ENCODE results near the gene P2RY14. TPM values are rescaled to one million over a fixed set of nuclear protein-coding genes. Genes with fewer than 3 reads are reported as not detected.

The P2RY14 gene
- polyA plus RNA-seq, result 4.8 TPM

DNA sequence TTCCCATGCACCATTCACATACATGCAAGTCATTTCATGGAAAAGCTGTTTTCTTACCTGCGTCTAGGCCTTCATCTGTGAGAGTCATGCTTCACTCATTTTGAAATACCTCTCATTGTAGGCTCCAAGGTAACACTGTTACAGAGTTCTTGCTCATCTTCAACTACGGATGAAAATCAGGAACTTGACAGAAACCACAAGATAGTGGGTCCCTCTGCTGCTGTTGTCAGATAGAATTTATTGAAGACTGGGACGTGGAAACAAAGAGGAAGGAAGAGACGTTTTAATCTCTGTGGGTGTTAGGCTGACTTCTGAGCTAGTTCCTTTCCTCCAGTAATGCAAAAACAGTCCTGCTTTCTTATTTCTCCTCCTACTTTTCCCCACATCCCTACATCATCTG, at the start of gene P2RY14:
TSS of gene P2RY14 (minus strand) at position 313 of the 400 bp plus-strand sequence. CDS start 64,226 bp downstream, outside the sequence.
- Mint-ChIP-seq H3K27ac (peak within 1 kb of the TSS; percentile 75 to 99 (median 97)), H3K36me3 (no peaks in the 10 kb centered on the region), H3K4me1 (peaks cover 44 to 58% (median 56%) of the 10 kb centered on the region in 3 donors), H3K27me3 (no peaks in the 10 kb centered on the region), H3K4me3 (peak within 1 kb of the TSS; percentile 37 to 82 (median 60)), H3K9me3 (no peaks in the 10 kb centered on the region)

DNA sequence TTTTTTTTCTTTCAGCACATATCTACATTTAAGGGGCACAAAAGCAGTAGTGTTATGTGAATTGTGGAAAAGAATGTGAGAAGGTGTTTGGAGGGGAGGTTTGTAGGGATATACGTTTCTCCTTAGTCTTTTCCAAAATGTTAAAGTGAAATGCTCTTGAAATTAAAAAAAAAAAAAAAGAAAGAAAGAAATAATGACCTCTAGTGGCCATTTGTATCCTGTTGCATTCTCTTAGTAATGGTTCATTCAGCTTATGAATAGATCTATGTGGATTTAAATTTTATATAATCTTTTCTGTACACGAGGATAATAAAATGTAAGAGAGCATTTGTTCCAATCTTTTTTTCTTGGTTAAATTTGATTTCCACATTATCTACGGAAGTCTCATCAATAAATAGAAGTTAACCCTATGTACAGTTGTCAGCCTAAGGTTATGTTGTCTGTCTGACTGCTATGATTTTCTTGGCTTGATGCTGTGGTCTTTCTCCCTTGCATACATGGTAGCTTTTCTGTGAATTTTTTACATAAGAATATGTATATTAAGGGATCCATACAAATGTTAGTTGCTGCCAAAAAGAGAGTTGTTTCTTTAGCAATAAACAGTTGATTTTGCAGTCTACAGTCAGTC, 49.3 kb upstream of the P2RY14 start:
- peaks cover 4 to 7% (median 6%) of the 10 kb centered on the region in 3 donors for H3K4me1 Mint-ChIP-seq
- peak overlapping the region in 1 of 3 donors; percentile 2 for H3K27ac Mint-ChIP-seq
- H3K27me3 Mint-ChIP-seq, result no peaks in the 10 kb centered on the region
- no peak overlapping the region for H3K4me3 Mint-ChIP-seq
- no peaks in the 10 kb centered on the region for H3K9me3 Mint-ChIP-seq
- no peaks in the 10 kb centered on the region for H3K36me3 Mint-ChIP-seq

DNA sequence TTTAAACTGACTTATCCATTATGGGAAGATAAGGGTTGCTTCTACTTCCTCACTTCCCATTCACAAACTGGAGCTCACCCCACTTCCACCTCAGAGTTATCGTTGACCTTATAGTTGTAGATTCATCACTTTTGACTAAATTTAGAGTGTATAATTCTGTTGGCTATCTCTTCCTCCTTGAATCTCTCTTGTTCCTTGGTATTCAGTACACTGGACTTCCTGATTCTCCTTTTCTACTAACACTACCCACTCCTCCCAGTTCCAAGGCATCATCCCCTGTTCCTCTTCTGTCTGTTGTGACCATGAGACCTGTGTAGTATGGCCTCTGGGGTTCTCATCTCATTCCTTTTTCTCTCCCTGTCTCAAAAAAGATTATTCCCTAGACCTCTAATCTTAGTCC, 44.2 kb upstream of the P2RY14 start:
- Mint-ChIP-seq H3K4me1 (no peaks in the 10 kb centered on the region), H3K27me3 (peaks cover 1% of the 10 kb centered on the region), H3K9me3 (no peaks in the 10 kb centered on the region), H3K27ac (no peak overlapping the region), H3K4me3 (no peak overlapping the region), H3K36me3 (no peaks in the 10 kb centered on the region)

DNA sequence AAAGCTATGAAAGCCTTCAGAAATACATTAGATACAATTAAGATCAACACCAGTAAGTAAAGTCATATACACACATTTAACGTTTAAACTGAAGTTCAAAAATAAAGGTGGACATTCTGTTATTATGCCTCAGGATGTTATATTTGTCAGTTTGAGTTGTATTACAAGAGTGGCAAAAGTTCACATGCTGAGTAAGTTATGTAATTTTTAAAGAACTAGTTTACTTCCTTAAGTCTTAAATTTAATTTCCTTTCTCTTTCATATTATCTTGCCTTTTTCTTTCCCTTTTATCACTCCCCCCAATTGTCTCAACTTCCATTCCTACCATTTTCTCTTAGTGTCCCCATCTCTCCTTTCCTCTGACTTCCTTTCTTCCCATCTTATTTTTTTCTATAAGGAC, 43.2 kb upstream of the P2RY14 start:
- Mint-ChIP-seq H3K36me3 (no peaks in the 10 kb centered on the region), H3K9me3 (no peaks in the 10 kb centered on the region), H3K4me3 (no peak overlapping the region), H3K27ac (no peak overlapping the region), H3K27me3 (peaks cover 1% of the 10 kb centered on the region), H3K4me1 (no peaks in the 10 kb centered on the region)

DNA sequence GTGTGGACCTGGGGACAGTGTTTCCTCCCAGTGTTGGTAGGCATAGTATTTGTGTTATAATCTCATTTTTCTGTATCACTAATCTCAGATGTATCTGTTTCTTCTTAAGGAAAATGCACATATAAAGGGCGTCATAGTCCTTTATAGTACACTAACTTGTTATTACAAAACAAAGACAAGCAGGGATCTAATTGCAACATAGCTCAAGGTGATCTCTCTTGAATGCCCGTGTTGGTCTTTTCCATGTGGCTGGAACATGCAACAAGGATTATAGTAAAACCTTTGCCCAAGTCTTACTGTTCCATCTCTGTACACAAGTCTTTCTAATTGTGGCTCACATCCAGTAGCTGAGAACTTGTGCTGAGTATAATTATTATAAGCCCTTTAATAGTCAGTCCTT, 41.8 kb upstream of the P2RY14 start:
- Mint-ChIP-seq H3K4me1 (no peaks in the 10 kb centered on the region), H3K4me3 (no peak overlapping the region), H3K36me3 (no peaks in the 10 kb centered on the region), H3K27me3 (peaks cover 4% of the 10 kb centered on the region), H3K27ac (no peak overlapping the region), H3K9me3 (no peaks in the 10 kb centered on the region)

DNA sequence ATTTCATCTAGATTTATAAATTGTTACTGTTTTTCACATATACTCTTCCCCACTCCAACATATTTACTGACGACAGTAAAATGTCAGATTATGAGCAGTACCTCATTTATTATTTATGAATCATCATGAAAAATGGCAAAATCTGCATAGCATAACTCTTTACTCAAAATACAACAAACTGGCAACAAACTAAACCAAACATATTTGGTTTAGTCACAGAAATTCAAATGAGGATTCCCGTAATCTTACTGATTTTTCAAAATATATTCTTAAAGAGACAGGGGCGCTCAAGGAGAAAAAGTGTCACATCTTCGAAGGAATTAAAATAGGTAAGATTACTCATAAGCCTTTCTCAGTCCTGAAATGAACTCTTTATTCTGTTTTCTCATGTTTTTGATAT, 41.3 kb upstream of the P2RY14 start:
- Mint-ChIP-seq H3K4me1 (no peaks in the 10 kb centered on the region), H3K27ac (no peak overlapping the region), H3K4me3 (no peak overlapping the region), H3K27me3 (peaks cover 4% of the 10 kb centered on the region), H3K36me3 (no peaks in the 10 kb centered on the region), H3K9me3 (peaks cover 0 to 2% (median 0%) of the 10 kb centered on the region in 3 donors)

DNA sequence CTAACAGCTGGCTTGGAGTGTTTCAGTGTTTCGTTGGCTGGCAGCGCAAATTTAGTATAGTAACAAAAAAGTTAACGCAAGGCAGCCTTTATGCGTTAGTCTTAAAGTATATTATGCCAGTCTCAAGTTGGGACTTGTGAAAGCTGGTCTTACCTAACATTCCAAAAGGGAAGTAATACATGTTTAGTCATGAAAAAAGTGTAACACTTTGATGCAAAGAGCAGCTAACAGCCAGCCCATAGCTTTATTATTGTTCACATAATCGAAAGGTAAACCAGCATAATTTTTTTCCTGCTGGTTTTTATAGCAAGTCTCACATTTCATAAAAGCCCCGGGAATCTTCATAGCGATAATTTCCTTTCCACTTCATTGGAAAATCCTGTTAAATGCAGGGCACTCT, 40.6 kb upstream of the P2RY14 start:
- H3K36me3 Mint-ChIP-seq, result no peaks in the 10 kb centered on the region
- H3K9me3 Mint-ChIP-seq, result peaks cover 0 to 2% (median 0%) of the 10 kb centered on the region in 3 donors
- H3K27me3 Mint-ChIP-seq, result peaks cover 4% of the 10 kb centered on the region
- no peak overlapping the region for H3K4me3 Mint-ChIP-seq
- H3K4me1 Mint-ChIP-seq, result no peaks in the 10 kb centered on the region
- no peak overlapping the region for H3K27ac Mint-ChIP-seq

DNA sequence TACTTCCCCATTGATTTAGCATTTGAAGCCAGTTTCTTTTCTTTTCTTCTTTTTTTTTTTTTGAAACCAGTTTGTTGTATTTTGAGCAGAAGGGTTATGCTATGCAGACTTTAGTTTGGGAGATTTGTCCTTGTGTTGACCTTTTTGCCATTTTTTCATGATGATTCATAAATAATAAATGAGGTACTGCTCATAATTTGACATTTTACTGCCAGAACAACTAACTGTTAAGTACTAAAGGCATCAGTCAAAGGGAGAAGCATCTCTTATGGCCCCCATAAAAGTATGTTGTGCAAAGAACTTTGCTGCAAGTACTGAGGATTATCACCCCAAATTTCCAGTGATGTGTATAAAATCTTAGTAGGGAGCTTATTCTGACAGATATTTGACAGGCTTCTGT, 40.0 kb upstream of the P2RY14 start:
- Mint-ChIP-seq H3K4me1 (no peaks in the 10 kb centered on the region), H3K27me3 (peaks cover 4% of the 10 kb centered on the region), H3K4me3 (no peak overlapping the region), H3K9me3 (peaks cover 0 to 2% (median 0%) of the 10 kb centered on the region in 3 donors), H3K27ac (no peak overlapping the region), H3K36me3 (no peaks in the 10 kb centered on the region)

DNA sequence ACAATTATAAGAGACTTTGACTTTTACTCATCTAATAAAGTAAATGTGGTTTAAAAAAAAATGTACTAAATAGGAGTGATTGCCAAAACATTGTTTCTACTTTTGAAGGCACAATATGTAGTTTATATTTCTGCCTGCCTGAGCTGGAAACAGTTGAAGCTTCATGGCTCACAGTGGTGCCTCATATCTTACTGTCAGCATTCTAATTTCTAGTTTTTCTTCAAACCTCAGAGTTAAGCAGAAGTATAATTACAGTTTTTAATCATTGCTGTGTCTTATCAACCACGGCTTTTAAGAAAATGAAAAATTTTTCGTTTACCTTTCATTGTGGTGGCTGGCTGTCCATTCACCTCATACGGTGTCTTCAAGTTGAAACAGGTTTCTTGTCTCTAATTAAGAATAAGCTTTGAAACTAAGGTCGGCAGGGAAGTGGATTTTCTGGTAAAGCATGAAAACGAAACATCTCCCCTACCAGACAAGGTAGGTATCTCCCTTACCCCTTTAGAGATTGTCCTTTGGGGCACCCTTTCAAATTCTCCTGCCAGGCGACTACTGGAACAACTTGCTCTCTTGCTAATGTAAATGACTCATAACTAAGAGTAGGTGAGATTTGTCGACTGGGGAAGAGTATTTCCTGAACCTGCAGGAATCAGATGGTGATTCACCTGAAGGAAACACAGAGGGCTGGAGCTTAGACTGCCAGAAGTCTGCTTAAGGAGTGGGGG, 38.1 kb upstream of the P2RY14 start, which contains the start of gene GPR87:
TSS of gene GPR87 (minus strand) at position 554 of the 725 bp plus-strand sequence. CDS start 16,720 bp downstream, outside the sequence.
- Mint-ChIP-seq H3K4me1 (no peaks in the 10 kb centered on the region), H3K27ac (no peak within 1 kb of the TSS), H3K9me3 (peaks cover 0 to 2% (median 0%) of the 10 kb centered on the region in 3 donors), H3K4me3 (peak within 1 kb of the TSS in 1 of 4 donors; percentile 29), H3K36me3 (no peaks in the 10 kb centered on the region), H3K27me3 (peaks cover 2% of the 10 kb centered on the region)

DNA sequence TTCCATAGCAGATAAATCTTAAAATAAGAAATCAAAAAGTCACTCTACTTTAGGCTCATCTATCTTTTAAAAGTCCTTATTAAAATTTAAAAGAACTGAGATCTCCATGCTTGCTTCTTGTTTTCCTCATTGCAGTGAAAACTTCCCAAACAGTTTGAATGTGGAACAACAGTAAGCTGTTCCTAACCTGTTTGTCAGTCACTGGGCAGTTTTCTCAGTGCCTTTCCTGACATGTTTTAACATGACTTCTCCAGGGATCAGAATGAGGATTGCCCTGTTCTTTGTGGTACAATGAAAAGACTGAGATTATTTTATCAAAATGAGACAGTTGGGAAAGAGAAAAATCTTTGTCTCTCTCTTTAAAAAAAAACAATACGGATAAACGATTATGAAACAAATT, 37.5 kb upstream of the P2RY14 start:
- H3K4me1 Mint-ChIP-seq, result no peaks in the 10 kb centered on the region
- H3K27ac Mint-ChIP-seq, result no peak overlapping the region
- peaks cover 0 to 2% (median 0%) of the 10 kb centered on the region in 3 donors for H3K9me3 Mint-ChIP-seq
- H3K4me3 Mint-ChIP-seq, result no peak overlapping the region
- peaks cover 2% of the 10 kb centered on the region for H3K27me3 Mint-ChIP-seq
- no peaks in the 10 kb centered on the region for H3K36me3 Mint-ChIP-seq

DNA sequence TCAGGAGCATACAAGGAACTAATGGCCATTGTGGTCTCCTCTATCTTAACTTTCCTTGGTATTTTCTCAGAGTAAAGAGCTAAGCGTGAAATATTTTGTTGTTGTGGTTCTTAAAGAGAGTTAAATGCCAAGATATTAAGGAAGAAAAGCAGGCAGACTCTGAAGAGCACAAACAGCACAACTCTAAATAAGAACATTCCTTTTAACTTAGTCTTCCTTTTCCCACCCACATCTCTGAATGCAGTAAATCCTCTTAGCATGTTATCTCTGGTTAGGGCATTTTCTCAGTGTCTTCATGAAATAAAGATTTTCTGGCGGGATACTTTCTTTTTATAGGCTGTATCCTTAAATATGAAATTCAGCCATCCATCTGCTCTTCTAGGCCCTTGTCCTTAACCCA, 36.8 kb upstream of the P2RY14 start:
- peaks cover 0 to 2% (median 0%) of the 10 kb centered on the region in 3 donors for H3K9me3 Mint-ChIP-seq
- peaks cover 2% of the 10 kb centered on the region for H3K27me3 Mint-ChIP-seq
- no peaks in the 10 kb centered on the region for H3K36me3 Mint-ChIP-seq
- no peak overlapping the region for H3K4me3 Mint-ChIP-seq
- no peak overlapping the region for H3K27ac Mint-ChIP-seq
- H3K4me1 Mint-ChIP-seq, result no peaks in the 10 kb centered on the region

DNA sequence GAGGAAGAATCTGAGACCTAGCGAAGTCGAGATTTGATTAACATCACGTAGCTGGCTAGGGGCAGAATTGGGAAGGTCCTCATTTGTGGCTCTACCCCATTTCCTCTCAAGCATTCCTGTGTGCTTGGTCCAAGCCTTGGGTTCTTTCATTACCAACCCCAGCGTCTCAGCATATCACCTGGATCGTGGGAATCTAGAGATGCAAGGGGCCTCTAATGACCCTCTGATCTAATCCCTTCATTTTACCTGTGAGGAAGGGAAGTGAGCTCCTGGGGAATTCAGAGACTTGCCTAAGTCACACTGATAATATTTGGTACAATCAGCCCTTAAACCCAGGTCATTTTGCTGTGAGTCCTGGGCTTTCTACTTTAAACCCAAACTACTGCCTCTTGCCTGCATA, 36.3 kb upstream of the P2RY14 start:
- Mint-ChIP-seq H3K4me3 (no peak overlapping the region), H3K9me3 (peaks cover 0 to 2% (median 0%) of the 10 kb centered on the region in 3 donors), H3K36me3 (no peaks in the 10 kb centered on the region)

DNA sequence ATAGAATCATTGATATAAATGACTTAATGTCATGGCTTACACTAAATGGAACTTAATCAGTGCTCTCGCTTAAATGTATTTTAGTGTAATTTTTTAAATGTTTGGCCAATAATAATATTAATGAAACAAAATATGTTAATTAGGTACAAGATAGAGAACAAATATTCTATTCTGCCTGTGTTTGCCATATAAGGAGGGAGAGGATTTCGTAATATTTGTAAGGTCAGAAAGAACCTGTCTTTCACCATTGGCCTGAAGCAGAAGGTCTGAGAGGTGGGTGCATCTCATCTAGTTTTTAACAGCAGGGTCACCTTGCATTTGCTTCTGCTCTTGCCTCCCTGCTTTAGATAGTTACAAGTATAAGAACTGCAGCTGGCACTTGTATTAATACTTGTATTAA, 35.8 kb upstream of the P2RY14 start:
- no peaks in the 10 kb centered on the region for H3K4me1 Mint-ChIP-seq
- H3K36me3 Mint-ChIP-seq, result no peaks in the 10 kb centered on the region
- H3K9me3 Mint-ChIP-seq, result peaks cover 0 to 2% (median 0%) of the 10 kb centered on the region in 3 donors
- H3K27me3 Mint-ChIP-seq, result peaks cover 2% of the 10 kb centered on the region
- H3K27ac Mint-ChIP-seq, result no peak overlapping the region
- no peak overlapping the region for H3K4me3 Mint-ChIP-seq

More for the DNA sequence above, 36.3 kb upstream of the P2RY14 start:
- no peaks in the 10 kb centered on the region for H3K4me1 Mint-ChIP-seq
- H3K27ac Mint-ChIP-seq, result no peak overlapping the region
- peaks cover 2% of the 10 kb centered on the region for H3K27me3 Mint-ChIP-seq

DNA sequence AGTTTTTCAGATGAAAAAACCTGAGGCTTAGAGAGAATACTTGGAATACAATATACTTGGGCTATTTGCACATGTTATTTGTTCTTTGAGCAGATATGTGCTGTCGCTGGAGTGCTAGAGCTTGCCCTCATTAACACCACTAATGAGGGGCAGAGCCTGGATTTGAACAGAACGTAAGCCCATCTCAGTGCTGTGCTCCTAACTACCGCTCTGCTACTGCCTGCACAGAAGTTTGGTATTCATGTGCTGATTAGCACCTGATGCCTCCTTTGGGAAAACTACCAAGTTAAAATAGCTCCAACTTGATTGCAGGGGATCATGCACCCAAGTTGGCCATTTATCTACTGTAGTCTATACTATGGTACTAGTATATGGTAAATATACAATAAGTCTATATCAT, 34.6 kb upstream of the P2RY14 start:
- Mint-ChIP-seq H3K27ac (no peak overlapping the region), H3K4me3 (no peak overlapping the region), H3K9me3 (peaks cover 0 to 2% (median 0%) of the 10 kb centered on the region in 3 donors), H3K4me1 (no peaks in the 10 kb centered on the region), H3K36me3 (no peaks in the 10 kb centered on the region), H3K27me3 (peaks cover 2% of the 10 kb centered on the region)

DNA sequence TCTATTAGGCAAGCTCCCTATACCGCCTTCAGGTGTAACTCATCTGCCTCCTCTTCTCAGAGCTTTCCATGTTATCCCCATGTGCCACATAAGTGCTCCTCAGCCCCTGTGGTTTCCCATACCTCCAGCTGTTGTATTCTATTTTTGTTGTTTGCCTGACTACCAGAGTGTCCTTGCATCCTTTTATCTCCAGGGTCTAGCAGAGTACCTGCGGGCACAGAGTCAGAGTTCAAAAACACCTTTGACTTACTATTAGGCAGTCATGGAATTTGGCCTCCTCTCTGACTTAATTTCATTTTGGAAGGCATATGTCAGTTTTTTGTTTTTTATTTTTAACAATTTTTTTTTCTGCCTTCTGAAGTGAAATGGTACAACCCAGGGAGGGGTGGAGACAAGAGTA, 31.2 kb upstream of the P2RY14 start:
- Mint-ChIP-seq H3K36me3 (no peaks in the 10 kb centered on the region), H3K4me3 (no peak overlapping the region), H3K9me3 (no peaks in the 10 kb centered on the region), H3K27ac (no peak overlapping the region), H3K27me3 (peaks cover 2% of the 10 kb centered on the region), H3K4me1 (no peaks in the 10 kb centered on the region)

All from IgD-negative memory B cell (primary cell).